Putamen (tissue), 1 donor: Measurements from ENCODE around the gene ODC1.
"Not testable (repeated sequence)": the region's sequence is repeated elsewhere in the genome, so short reads cannot be mapped to it uniquely, and the experiment has no call there.

Source experiments
- DNase-seq: peaks from one replicate; pipeline ENCODE4 v3.0.0-alpha.2; 2016; ENCODE audit warnings: low spot score

The ODC1 gene

GRCh38 chr2:10452956-10453904 is 5.1 kb upstream of the ODC1 start:
- DNase-seq: no peak

DNA sequence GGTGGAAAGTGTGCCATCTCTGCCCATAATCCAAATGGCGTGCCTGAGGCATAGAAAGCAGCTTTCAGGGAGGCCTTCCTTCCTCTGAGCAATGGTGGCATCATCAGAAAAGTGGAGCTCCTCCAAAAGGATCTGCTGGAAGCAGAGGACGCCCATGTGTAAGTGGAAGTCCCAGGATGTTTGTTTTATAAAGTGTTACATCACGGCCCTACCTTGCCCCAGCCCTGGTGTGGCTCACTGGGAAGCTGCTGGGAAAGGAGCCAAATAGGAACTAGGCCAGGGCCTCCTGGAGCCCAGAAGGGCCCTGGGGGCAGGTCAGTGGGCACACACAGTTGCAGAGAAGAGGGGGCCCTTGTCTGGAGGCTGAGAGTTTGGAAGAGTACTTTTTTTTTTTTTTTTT is 4.2 kb upstream of the ODC1 start:
- no peak for DNase-seq

GRCh38 chr2:10451819-10452218 is 3.7 kb upstream of the ODC1 start:
- no peak for DNase-seq

- no peak for DNase-seq
These were observed 1.9 kb upstream of the ODC1 start for GRCh38 chr2:10449838-10450691.

GRCh38 chr2:10449486-10449831 is 1.3 kb upstream of the ODC1 start:
- no peak for DNase-seq

DNA sequence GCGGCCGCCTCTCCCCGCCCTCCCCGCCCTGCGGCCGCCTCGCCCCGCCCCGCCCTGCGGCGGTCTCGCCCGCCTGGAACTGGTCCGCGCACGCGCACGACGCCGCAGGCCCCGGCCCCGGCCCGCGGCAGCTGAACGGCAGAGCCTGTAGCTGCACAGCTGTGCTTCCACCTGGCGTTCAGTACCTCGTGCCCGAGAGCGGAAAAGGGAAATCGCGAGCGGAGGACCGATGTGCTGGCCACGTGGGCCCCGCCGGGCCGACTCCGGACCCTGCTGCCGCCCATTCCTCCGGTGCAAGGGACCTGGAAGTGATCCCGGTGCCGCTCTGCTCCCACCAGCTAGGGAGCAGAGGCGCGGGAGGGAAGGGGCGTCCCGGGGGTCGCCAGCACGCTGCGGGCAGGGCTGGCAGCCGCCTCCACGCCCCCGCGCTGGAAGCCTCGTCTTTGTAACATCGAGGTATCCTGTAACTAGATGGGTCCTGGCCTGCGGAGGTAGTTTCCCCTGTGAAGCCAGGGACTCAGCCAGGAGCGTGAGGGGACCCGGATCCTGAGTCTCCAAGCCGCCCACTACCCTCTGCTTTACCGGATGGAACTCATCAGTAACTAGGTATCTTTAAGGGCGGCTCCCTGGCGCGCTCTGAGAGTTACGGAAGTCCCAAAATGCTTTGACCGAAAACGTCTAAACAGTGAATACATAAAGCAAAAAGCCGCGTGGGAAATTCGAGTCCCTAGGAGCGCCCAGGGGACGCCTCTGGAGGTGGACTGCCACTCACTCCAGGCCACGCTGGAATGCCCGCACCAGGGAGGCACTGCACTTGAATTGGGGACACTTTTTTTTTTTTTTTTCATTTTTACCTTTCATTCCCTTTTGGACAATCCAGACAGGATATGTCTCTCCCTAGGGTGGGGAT is 704 bp upstream of the ODC1 start:
- peak; percentile 11 for DNase-seq

DNA sequence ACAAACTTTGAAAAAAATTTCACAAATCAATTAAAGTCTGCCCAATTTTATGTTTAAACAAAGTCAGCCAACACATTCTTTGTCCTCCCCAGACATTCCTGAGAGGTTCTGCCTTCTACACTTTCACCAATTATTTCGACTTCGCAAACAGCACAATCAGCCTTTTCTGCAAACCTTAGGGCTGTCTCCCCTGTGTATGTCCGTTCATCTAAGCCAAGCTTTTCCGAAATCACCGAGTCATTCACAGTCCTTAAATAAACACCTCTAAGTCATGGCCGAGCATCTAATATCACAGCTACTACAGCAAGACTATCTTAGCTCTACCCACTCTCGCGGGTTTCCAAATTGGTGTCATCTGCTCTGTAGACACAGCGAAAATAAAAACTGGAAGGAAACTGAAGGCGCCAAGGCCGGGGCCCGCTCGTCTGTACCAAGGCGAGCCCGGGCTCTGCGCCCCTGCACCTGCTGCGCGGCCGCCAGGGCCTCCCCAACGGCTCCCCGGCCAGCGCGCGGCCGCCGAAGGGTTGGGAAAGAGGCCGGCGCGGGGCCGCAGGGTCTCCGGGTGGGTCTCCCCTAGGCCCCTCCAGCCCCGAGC is 730 bp downstream of the ODC1 start:
- peak; percentile 45 for DNase-seq

- DNase-seq: no peak
These were observed 1.5 kb downstream of the ODC1 start for GRCh38 chr2:10446631-10447030.

DNA sequence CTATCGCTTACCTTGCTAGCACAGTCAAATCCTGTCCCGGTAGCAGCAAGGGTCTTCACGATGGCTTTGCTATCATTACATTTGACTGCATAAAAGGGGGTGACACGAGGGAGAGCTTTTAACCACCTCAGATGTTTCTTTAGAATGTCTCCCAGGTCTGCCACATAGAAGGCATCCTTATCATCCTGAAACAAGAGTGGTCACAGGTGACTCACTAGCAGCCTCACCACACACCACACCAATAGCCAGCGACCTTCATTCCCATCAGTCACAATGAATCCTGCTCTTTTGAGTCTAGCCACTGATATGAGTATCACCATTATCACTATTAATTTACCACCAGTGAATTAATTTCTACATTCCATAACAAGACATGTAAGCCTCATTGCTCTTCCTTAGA is 3.7 kb downstream of the ODC1 start:
- no peak for DNase-seq

GRCh38 chr2:10442469-10443126 is 5.5 kb downstream of the ODC1 start:
- not testable (repeated sequence) for DNase-seq

DNA sequence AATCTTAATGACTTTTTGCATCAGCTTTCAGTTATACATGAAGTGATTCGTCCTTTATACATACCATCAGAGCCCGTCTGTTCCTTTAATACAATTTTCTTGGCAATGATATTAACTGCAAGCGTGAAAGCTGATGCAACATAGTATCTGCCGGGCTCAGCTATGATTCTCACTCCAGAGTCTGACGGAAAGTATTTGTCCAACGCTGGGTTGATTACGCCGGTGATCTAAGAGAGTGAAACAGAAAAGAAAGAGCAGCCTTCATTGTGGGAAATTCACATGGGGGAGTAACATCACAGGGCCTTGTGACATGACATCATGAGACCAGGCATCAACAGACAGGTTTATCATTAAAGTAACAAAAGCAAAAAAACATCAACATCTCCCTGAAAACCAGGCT is 6.2 kb downstream of the ODC1 start:
- no peak for DNase-seq

DNA sequence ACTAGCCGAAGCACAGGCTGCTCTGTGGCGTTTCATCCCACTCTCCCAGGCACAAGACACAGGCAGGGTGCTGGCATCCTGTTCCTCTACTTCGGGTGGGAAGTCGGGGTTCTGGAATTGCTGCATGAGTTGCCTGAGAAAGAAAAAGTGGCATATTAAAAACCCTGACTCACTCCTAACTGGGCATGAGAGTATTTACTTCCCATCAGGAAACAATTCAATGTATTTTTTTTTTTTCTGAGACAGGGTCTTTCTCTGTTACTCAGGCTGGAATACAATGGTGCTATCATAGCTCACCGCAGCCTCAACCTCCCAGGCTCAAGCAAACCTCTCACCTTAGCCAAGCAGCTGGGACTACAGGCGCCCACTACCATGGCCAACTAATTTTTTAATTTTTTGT is 7.4 kb downstream of the ODC1 start:
- no peak for DNase-seq

GRCh38 chr2:10439971-10440370 is 8.2 kb downstream of the ODC1 start:
- no peak for DNase-seq

DNA sequence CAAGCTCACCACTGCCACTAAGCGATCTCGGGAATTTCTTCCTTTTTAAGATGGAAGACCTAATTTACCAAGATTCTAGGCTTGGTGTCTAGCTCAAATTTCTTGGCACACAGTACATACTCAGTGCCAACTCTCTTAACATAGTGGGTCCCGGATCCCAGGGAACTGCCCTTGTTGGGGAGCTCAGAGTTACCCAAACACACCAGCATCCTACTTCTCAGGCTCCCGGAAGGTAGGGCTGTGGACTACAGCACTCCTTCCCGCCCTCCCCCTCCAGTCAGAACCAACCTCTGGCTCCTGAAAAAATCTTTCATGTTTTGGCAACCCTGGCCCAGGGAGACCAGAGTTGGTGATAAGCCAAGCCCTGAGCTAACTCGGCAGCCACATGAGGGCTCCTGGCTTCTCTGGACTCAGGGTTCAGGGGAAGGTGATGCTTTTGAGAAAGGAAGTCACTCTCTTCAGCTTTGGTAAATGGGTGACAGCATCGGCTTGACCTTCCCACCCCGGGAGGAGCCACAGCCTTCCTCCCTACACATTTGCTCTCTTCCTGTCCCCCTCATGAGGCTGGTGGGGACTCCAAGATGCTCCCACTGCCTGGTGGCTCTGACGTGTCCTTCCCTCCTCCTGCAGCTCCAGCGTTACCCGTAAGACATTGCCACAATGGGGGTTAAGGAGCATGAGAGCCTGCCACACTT is 8.8 kb downstream of the ODC1 start:
- DNase-seq: no peak

- DNase-seq: no peak
These were observed 9.4 kb downstream of the ODC1 start for GRCh38 chr2:10438688-10439087.

GRCh38 chr2:10437806-10438205 is 10.3 kb downstream of the ODC1 start:
- DNase-seq: no peak

DNA sequence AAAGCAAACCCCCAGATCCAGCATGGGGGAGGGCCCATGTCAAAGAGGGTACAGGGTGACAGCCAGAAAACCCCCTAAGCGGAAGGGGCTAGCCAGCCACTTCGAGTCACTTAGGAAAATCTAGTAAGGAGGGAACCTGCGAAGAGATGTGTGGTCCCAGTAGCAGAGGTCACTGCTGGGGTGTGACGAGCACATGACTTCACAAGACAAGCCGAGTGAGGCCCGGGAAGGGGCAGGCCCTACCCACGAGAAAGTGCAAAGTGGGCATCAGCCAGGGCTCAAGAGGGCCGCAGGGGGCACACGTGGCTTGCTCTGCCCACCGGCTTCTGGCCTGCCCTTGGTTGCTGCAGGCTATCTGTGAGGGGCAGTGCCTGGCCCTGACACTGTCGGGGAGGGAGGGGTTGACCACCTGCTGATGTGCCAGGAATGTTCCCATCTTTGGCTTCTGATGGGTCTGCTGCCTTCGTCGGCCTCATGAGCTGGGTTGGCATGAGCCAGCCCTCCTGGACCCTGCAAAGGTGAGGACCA is 11.5 kb downstream of the ODC1 start:
- no peak for DNase-seq

DNA sequence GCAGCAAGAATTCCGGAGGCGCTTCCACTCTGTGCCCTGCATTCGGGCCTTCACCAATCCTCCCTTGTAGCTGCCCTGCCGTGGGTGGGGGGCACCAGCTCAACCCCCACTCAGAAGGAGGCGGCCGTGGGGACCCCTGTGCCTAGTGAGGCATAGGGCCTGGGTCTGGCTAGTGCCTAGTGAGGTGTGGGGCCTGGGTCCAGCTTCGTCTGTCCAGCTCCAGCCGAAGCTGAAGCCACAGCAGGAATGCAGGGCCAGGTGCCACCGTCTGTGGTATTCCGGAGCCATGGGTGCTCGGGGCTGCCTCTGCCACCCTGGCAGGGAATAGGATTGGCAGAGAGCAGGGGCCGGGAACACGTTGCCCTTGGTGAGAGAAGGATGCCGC is 12.3 kb downstream of the ODC1 start:
- no peak for DNase-seq

DNA sequence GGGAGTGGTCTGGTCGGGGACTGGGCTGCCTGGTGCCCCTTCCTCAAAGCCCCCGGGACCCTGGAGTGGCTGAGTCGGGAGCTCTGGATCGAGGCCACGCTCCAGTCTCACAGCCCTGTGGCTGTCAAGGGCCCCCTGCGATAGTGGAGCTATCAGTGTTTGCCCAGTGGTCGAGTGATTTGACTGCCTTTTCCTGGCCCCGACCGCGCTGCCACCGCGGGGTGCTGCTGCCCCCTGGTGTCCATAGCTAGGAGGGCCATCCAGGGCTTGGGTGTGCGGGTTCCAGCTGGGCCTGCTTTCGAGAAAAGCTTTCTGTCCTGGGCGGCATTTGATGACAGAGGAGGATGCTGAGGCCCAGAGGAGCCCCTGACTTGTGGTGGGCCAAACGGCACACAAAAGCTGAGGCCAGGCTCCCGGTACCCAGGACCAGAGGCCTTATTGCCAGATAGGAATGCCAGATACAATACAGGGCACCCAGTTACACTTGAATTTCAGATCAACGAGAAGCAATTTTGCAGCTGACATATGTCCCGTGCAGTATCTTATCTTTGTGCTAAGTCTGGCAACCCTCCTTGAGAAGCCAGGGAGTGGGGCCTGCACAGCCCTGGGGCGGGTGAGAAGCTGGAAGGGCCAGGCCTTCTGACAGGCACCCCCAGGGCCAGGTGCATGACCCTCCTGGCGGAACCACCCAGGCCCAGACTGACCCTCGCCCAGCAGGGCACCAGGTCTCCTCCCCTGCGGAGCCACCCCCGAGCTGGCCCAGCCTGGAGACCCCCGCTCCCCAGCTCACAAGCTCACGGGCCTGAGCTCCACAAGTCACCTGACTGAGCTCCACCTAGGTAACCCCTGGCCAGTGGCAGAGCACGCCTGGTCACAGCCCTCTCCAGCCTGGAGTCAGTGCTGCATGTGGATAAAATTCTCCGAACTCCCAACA is 13.0 kb downstream of the ODC1 start:
- DNase-seq: peak; percentile 41
